ENCODE results near the gene PSAP.

- TF ChIP-seq CTCF (conservative IDR thresholded peaks at IDR 0.05; ENCODE audit: low read depth in 2 of 2) (no peak), EZH2 (IDR thresholded peaks at IDR 0.05; ENCODE audit: low read depth, unreplicated experiment) (no peak), JUNB (IDR thresholded peaks at IDR 0.05; ENCODE audit: unreplicated experiment) (no peak), POLR2AphosphoS5 (IDR thresholded peaks at IDR 0.05; ENCODE audit: low read depth) (no peak), NANOG (IDR thresholded peaks at IDR 0.05; ENCODE audit: borderline replicate concordance) (no peak), ZNF331 (CRISPR knock-in tag; IDR thresholded peaks at IDR 0.05; ENCODE audit: low read depth) (no peak), REST (IDR thresholded peaks at IDR 0.05; ENCODE audit: unreplicated experiment) (no peak), EZH2phosphoT487 (IDR thresholded peaks at IDR 0.05; ENCODE audit: unreplicated experiment) (no peak)
- TF ChIP-seq, protein P1, sequence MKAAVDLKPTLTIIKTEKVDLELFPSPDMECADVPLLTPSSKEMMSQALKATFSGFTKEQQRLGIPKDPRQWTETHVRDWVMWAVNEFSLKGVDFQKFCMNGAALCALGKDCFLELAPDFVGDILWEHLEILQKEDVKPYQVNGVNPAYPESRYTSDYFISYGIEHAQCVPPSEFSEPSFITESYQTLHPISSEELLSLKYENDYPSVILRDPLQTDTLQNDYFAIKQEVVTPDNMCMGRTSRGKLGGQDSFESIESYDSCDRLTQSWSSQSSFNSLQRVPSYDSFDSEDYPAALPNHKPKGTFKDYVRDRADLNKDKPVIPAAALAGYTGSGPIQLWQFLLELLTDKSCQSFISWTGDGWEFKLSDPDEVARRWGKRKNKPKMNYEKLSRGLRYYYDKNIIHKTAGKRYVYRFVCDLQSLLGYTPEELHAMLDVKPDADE (IDR thresholded peaks at IDR 0.05) = no peak
Observed at GRCh38 chr10:71784679-71785272, 66.3 kb downstream of the PSAP start.
